CD4-positive, alpha-beta T cell treated with Interleukin-17A for 4 hours (primary cell): ENCODE measurements around the gene RPH3AL.
A peak's percentile ranks its signal among the peaks of the same experiment; 100 is the strongest.

ENCODE experiments used
- DNase-seq: peaks from one replicate; pipeline ENCODE4 v3.0.0-alpha.2; 2020; ENCODE audit warnings: mixed read lengths

Gene RPH3AL, protein sequence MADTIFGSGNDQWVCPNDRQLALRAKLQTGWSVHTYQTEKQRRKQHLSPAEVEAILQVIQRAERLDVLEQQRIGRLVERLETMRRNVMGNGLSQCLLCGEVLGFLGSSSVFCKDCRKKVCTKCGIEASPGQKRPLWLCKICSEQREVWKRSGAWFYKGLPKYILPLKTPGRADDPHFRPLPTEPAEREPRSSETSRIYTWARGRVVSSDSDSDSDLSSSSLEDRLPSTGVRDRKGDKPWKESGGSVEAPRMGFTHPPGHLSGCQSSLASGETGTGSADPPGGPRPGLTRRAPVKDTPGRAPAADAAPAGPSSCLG

DNA sequence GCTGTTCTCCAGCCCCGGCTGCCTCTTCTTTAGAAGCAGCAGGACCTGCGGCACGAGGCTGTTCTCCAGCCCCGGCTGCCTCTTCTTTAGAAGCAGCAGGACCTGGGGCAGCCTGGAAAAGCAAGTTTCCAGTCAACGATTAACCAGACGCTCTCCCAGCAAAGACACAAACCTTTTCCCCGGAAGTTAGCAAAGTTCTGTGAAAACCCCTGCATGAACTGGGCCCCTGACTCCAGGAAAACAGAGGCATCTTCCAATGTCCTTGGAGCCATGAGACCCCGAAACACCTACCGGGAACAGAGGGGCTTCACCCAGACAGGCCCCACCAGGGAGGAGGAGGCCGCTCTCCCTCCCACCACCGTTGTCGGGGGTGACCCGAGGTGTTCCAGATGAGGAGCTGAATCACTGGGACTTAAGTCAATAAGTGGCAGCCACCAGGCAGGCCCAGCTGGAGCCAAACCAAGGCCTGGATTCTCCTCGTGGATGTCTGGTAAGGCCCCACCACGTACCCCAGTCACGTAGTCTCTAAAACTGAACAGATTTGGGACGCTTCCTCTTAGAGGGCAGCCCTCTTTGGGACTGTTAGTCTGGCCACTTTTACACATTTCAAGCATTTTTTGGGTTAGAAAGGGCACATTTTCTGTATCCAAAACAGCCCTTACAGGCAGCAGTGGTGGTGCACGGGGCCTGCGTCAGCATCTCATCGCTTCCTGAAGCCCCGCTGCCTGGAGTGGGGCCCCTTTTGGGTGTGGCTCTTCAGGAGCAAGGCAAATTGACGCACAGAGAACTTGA lies at the start of gene RPH3AL:
Gene RPH3AL, minus strand, starts transcription at position 387 of the 792 bp plus-strand sequence. CDS start 25,264 bp downstream, outside the sequence.
- DNase-seq: no peak

DNA sequence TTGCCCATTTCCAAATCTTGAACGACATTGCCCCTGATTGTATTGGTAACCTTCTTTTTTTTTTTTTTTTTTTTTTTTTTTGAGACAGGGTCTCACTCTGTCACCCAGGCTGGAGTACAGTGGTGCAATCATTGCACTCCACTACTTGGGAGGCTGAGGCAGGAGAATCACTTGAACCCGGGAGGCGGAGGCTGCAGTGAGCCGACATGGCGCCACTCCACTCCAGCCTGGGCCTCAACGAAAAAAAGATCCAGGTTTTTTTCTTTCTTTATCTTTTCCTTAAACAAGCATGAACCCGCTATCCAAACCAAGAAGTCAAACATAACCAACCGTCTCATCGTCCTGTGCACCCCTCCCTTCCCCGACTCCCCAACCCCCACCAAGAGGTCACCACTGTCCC lies 47.6 kb upstream of the RPH3AL start:
- no peak for DNase-seq

DNA sequence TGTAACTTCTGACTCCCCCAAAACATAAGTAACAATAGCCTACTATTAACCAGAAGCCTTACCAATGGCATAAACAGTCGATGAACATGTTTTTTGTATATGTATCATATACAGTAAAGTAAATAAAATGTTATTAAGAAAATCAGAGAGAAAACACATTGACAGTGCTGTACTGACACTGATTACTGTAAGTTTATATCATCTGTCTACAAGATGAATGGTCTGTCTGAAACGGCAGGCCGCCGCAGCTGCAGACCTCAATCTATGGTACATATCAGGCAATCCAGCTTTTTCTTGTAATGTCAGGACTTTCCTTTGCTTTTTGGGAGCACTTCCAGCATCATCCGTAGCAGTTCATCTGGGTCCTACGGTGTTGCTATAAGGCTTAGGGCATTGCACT lies 44.2 kb upstream of the RPH3AL start:
- no peak for DNase-seq

DNA sequence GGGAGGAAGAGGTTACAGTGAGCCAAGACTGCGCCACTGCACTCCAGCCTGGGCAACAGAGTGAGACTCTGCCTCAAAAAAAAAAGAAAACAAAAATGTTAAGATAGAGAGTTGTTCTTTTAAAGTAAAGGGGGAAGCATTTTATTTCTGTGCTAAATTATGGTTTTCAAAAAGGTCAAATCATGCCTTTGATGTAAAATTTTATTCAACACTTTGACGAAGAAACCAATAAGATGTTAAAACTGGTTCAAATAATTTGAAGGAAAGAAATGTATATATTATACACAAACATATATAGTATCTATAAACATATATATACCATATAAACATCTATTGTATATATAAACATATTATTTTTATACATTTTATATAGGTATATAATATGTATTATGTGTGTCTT lies 43.4 kb upstream of the RPH3AL start:
- DNase-seq: no peak

DNA sequence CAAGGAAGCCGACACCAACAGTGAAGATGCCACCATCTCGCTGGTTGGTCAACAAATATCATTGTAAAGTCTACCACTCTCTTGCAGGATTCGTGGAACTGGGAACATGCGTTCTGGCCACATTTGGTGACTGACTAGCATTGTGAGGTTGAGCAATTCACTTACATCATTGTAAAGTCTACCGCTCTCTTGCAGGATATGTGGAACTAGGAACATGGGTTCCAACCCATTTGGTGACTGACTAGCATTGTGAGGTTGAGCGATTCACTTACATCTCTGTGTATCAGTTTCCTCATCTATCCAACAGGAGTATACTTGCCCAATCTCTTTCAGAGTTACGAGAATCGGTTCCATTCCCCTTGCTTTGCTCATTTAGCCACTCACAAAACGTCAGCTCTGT lies 42.6 kb upstream of the RPH3AL start:
- no peak for DNase-seq

DNA sequence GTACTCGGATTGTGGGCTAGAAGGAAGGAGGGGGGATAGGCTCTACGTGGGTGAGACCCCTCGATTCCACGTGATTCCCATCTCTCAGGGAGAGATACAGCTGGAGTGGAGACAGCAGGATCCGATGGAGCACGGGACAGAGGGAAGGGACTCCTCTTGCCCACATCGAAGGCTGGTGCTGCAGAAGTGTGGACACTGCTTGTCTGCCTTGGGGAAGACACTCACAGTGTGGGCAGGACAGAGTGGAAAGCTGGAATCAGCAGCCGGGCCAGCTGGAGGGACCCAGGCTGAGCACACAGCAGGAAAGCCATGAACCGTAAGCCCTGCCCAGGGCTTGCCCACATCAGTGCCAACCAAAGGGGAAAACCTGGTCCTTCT lies 42.1 kb upstream of the RPH3AL start:
- no peak for DNase-seq

DNA sequence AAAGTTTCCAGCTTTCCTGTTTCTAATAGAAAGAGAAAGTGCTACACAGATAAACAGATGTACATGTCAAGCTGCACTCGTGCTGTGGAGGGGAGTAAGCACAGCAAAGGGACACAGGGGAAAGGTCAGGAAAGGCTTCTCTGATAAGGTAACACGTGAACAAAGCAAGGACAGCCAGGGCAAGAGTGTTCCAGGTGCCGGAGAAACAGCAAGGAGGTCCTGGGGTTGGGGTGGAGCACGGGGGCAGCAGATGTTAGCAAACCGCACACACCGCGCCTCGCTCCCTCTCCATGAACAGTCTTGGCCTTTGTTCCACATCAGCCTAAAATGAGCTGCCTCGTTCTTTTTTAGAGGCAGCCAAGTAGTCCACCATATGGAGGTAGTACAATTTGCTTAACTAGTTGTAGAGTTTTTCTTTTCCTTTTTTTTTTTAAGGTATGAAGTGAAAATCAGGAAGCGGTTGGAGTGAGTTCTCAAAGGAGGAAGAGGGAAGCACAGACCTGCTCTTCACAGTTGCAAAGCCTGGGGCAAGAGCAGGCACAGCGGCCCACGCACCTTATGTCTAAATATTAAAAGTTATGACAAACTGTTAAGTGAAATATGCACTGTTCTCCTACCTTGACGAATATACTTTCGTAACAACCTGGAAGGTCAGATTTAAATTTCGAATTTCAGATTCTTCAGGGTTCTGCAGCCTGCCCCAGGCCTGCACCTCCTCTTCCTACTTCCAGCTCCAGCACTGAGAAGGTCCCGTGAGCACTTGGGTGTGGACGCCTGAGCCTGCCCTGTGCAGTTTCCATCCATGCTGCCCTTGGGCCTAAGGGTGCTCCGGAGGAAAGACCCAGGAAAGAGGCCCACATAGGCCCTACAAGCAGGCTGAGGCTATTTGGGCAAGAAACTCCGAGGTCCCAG lies 41.5 kb upstream of the RPH3AL start:
- DNase-seq: no peak

DNA sequence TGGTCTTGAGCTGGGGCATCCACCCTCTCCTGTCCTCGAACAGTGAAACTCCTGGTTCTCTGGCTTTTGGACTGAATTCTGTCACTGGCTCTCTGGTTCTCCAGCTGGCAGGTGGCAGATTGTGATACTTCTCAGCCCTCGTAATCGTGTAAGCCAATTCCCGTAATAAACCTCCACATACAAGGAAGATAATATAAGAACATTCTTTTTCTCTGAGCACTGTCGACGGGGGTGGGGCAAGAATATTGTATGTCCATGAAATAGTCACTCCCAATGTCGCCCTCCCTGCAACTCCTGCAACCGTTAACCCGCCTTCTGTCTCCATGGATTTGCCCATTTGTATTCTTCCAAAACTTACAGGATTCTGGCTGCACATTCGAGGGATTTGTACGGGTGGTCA lies 39.2 kb upstream of the RPH3AL start:
- DNase-seq: no peak

DNA sequence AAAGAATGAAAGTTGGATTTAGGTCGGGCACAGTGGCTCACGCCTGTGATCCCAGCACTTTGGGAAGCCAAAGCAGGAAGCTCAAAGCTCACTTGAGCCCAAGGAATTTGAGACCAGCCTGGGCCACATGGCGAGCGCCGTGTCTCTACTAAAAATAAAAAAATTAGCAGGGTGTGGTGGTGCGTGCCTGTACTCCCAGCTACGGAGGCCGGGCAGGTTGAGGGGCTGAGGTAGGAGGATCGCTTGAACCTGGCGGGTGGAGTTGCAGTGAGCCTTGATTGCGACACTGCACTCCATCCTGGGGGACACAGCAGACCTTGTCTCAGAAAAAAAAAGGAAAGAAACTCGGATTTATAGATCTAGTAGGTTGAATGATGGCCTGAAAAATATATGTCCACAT lies 37.4 kb upstream of the RPH3AL start:
- no peak for DNase-seq

DNA sequence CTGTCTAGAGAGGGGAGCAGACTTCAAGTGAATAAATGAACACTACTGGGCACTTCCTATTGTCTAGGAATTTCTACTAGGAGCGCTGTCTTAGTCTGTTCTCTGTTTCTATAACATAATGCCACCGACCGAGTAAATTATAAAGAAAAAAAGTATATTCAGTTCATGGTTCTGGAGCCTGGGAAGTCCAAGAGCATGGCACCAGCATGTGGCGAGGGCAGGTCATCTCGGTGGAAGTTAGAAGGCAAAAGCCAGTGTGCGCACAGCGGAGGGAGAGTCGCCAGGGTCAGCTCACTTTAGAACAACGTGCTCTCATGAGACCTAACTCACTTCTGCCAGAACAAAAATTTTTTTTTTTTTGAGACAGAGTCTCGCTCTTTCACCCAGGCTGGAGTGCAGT lies 35.5 kb upstream of the RPH3AL start:
- no peak for DNase-seq

DNA sequence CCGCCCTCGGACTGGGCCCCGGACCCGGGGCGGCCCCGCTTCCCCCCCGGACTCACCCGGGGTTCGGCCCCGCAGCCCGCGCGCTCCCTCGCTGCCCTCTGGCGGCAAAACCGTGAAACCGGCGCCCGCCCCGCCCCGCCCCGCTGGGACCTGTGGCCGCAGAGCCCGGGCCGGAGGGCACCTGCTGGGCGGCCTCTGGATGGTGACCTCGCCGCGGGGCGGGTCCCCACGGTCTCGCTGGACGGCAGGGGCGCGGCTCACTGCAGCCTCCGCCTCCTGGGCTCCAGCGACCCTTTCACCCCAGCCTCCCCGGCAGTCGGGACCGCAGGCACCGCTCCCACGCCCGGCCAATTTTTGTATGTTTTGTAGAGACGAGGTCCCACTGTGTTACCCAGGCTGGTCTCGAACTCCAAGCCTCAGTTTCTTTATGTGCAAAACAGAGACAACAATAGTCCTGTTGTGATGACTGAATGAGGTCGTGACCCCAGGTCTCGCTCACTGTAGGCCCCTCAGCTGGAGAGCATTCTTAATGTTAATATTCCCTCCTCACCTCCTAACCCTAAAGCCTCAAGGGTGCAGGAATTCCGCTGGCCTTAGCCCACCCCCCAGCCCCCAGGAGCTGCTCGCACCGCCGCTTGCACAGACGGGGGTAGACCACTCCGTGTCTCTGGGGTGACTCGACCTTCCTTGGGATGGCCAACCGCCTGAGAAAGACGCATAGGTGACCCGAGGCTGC lies 33.7 kb upstream of the RPH3AL start:
- DNase-seq: peak; percentile 83

DNA sequence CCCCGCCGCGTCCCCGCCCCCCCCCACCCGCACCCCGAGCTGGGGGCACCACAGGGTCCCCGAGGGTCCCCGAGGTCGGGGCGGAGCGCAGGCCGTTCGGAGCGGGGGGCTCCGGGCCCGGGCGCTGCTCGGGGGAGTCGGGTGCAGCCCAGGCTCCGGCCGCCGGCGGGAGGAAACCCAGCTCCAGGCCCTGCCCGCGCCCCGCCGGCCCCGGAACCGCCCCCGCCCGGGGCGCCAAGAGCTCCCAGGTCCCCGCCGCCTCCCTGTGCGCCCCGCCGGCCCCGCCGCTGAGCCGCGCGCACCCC lies 33.2 kb upstream of the RPH3AL start:
- DNase-seq: no peak

DNA sequence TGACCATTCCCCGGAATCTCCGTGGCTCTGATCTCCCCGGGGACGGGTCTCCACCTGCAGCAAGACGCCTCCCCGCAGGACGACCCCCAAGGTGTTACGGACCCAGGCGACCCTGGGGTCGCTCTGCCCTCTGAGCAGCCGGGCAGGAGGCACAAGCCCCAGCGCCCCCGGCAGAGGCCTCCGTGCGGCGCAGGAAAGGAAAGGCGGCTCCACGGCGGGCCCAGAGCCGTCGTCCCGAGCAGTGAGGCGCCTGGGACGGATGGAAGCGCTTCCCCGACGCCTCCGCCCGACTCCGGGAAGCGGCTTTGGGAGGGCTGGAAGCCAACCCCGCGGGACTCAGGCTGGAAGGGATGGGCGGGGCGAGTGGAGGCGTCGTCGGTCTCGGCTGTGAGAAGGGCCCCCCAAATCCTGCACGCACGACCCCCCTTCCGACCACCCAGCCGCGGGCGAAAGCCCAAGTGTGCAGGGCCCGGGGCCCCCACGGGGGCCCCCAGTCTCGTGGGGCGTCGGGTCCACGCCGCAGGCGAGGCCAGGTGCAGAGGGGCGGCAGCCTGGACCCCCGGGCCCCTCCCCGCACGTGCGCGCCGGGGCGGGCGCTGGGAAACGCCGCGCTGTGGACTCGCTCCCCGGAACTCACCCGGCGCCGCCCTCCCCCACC lies 32.7 kb upstream of the RPH3AL start:
- DNase-seq: peak; percentile 52

DNA sequence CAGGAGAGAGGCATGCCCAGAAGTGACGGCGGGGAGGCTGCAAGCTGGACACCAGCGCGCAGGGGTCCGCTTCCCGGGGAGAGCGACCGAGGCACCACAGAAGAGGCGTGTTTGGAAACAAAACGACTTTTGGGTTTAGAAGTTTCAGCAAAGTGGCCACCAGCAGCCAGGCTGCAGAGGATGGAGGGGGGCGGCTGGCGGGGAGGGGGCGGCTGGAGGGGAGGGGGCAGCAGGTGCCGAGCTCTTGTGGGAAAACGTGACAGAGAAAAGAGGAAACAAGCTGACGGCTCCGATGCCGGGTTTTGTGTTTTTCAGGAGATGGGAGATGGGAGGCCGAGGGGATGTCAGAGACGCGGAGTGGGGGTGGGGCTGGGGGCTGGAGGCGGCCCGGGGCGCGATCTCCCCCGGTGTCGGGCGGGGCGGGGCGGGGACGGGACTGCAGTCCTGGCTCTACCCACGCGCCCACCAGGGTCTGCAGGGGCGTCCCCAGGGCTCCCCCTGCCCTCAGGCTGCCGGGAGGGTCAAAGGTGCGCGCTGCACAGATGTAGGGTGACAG lies 32.1 kb upstream of the RPH3AL start:
- no peak for DNase-seq

DNA sequence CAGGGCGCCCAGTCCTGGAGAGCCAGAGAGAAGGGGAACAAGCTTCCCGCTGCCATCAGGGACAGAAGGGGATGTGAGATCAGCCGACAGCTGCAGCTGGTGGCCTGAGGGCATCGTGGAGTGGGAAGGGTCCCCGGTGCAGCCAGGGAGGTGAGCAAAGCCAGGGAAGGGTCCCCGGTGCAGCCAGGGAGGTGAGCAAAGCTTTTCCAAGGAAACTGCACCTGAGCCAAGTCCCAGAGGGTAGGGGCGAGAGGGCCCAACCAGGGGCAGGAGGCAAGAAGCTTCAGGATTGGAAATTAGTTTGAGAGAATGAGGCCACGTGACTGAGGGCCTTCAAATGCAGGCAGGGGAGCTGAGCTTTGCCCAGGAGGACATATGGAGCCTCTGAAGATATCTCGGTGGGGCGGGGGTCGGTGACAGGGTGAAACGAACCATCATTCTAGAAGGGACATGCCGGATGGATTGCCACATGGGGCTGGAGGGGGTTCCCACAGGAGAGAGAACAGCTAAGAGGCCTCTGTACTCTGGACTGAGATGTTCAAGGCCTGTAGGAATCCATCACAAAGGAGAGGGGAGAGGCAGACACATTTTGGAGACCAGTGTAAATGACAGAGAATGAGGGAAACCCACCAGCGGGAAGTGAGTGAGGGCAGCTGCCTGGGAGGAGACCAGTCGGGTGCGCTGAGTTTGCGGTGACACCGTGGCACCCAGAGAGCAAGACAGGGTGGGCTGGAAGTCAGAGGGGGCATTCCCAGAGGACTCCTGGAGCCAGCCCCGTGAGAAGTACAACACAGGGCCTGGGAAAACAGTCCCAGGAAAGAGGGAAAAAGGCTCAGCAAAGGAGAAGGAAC lies 31.4 kb upstream of the RPH3AL start:
- DNase-seq: no peak

DNA sequence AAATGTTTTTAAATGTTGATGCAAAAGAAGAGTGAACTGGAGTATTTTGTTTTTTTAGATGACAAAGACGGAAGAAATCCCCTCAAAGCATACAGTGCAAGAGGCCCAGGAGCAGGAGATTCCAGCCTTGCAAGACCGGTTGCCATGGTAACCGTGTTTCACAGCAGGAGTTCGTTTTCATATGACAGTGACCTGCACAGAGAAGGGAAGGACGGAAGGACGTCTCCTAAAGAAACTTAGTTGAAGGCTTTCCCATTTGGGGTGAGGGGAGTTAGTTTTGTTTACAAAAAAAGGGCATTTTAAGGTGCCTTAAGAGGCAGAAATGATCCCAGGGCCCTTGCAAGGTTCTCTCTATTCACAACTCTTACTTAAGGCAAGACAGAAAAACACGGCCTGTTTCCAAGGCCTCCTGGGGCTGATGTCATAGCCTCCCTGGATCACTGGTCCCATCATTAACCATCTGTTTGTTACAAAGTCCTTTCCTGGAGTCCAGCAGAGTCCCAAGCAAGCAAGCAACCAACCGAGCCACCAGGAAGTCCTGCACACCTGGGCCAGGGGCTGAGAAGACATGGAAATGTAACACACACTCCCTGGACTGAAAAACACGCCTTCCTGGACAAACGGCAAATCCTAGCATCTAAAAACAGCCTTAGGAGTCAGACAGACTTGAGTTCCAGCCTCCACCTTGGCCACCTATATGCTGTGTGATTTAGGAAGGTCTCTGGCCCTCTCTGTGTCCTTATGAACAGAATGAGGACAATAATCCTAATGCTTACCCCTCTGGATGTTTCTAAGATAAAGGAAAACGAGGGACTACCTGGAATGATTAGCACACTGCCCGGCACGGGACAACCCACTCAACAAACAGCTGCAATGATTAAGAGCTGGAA lies 30.3 kb upstream of the RPH3AL start:
- no peak for DNase-seq

DNA sequence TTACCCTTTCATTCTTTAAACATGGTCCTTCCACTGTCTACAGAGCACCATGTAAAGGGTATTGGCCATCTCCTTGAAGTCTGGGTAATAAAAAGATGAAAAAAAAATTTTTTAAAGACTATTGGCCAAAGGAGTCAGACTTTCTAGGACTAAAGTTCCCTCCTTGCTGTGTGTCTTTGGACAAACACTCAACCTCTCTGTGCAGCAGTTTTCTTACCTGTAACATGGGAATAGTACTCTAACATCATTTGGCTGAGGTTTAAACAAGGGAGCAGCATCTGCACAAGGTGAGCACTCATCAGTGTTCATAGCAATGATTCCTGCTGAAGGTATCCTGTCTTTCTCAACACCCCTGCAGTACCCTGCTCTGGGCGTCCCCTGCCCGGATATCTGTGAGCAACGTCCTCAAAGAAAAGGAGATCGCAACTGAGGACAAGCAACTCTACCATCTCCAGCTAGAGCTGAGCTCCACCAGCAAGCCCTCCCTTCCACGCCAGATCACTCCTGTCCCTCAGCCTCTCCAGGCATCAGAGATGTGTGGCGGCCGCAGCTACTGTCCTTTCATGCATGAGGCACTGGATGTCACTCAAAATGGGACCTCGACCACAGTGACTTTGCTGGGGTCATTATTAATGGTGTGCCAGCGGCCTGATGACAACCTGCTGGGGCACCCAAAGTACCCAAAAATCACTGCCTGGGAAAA lies 29.5 kb upstream of the RPH3AL start:
- DNase-seq: no peak

DNA sequence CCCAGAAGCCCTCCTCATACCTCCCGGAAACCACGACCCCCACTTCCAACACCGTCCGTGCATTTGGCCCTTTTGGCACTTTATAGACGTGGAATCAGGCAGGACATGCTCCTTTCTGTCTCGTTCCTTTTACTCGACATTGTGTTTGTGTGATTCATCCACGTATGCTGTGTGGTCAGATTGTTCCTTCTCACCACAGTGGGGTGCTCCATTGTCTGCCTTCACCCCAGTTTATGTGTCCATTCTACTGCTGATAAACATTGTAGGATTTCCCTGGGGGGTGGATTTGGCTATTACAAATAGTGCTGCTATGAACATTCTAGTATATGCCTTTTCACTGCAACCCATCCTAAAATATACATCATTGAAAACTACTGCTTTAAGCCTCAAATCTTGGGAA lies 28.9 kb upstream of the RPH3AL start:
- no peak for DNase-seq
